GM20000 (cell line): Measurements from ENCODE around the gene PDE1C.
A peak's percentile ranks its signal among the peaks of the same experiment; 100 is the strongest.

Experiments
- DNase-seq: peaks from one replicate; pipeline ENCODE4 v3.0.0; 2012; ENCODE audit warnings: low spot score
- TF ChIP-seq, protein P1 (sequence below): IDR thresholded peaks from 2 replicates; pipeline ENCODE4 v1.5.1; 2012; ENCODE audit warnings: mild to moderate bottlenecking, control low read depth; ENCODE audit errors: extremely low read depth, missing control alignments

PDE1C gene

DNA sequence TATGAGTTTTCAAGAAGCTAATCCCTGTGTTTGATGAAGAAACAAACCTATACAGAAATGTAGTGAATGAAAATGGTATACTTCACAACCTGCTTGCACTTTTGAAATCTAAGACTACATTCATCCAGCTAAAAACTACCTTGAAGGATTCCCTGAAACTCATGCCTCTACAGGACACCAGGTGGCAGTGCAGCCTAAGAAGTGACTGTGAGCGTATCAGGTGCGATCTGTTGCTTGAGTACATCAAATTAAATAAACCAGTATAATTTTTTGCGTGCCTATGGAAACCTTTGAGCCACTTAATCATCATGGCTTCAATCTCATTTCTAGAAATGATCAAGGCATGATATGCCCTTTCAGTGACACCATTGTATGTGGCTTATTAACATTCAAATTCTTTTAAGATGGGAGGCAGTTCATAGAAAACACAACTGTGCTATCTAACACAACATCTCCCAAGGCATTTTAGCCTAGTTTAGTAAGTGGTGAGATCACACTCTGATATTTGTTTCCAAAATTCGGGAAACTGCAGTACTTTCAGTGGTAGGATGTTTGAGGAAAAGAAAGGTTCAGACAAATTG is 325.8 kb downstream of the PDE1C start:
- TF ChIP-seq, protein P1, sequence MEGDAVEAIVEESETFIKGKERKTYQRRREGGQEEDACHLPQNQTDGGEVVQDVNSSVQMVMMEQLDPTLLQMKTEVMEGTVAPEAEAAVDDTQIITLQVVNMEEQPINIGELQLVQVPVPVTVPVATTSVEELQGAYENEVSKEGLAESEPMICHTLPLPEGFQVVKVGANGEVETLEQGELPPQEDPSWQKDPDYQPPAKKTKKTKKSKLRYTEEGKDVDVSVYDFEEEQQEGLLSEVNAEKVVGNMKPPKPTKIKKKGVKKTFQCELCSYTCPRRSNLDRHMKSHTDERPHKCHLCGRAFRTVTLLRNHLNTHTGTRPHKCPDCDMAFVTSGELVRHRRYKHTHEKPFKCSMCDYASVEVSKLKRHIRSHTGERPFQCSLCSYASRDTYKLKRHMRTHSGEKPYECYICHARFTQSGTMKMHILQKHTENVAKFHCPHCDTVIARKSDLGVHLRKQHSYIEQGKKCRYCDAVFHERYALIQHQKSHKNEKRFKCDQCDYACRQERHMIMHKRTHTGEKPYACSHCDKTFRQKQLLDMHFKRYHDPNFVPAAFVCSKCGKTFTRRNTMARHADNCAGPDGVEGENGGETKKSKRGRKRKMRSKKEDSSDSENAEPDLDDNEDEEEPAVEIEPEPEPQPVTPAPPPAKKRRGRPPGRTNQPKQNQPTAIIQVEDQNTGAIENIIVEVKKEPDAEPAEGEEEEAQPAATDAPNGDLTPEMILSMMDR, result peak; percentile 63
- DNase-seq, result peak; percentile 40

DNA sequence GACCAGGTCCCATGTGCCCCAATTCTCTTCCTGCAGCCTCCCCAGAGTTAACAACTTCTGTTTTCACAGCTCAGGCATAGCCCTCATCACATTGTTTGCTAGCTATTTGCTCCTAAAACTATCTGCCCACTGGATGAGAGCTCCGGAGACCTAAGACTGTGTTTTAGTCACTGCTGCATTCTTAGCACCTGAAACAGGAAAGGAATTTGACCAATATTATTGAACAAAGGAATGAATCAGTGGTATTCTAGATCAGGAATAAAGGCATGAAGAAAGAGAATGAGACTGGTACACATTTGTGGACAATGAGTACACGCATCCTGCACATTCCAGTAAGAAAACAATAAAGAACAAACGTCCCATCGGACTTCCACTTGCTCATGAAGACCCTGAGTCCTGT is 328.4 kb downstream of the PDE1C start:
- TF ChIP-seq, protein P1, result no peak
- DNase-seq, result no peak

DNA sequence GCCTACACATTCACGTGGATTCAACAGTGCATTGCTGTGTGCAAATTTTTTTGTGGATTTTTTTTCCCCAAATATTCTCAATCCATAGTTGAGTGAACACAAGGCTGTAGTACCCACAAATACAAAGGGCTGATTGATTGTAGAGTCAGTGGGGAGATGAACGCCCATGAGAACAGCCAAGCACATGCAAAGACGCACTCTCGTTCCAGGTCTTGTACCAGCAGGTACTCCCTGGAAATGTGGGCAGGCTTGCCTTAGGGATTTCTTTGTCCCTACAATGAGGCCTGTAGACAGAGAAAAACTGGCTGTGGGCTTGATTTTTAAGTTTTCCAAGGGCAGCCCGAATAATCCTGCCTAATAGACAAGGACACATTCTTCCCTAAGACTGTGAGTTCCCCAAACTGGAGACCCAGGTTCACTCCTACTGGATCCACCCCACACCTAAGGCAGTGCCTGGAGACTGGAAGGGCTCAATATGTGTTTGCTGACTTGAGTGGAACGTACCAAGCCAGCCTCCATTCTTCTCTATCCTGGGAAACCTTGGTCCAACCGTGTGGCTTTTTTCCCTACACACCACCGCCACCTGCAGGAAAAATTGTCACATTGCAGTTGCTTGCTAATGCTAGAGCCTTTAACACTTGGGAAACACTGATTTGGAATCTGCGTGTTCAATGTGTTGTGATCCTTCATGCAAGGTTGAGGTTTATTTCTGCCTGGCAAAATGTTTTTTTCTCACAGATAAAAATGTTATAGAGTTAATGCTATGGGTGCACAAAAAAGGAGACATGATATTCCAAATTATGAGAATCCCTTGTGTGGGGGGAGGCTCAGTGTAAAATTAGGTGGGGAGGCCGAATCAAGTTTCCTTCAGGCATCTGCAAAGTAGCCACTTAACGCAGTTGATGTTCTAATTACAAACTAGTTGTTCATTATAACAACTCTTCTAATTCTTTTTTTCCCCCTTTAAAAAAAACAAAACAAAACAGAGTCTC is 333.9 kb downstream of the PDE1C start:
- peak; percentile 51 for DNase-seq
- TF ChIP-seq, protein P1, result peak; percentile 81

DNA sequence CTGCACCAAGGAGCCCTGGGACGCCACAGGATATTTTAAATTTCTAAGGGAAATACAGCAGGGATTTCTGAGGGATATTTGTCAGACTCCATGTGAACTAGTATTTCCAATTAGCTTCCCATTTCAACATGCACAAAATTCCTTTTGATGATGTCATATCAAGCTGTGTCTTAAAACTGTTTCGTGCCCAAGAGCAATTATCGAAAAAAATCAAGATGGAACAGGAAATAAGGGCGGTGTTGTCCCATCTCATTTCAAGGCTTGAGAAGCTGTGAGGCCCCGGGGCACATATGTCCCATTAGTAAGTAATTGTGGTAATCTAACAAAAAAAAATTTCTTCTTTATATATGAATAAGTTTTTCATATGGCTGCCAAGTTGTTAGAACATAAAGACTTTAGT is 335.8 kb downstream of the PDE1C start:
- TF ChIP-seq, protein P1, result no peak
- no peak for DNase-seq

DNA sequence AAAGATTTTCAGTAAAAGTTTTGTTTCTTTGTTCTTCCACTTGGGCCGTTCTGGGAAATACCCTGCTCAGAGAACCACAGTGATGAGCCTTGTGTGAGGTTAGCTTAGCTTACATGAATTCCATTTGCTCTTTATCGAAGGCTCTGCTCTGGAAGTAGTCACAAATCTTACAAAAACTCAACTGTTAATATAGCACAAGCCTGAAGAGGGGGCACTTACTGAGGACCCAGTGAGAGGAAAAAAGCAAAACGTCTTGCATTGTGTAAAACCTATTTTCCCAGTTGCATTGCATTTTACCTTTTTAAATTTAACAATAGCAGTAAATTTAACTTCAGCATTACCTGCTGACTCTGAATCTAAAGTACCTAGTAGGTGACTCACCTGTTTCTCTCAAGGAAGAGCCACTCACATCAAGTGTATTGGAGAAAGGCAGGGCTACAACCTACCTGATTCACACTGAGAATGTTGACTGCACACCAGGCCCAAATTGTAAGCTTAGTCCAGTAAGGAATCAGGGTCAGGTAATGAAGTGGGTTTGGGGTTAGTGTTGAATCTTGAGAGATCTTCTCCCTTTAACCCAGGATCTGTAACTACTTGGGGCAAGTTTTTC is 340.9 kb downstream of the PDE1C start:
- TF ChIP-seq, protein P1, result peak; percentile 3
- DNase-seq, result no peak

DNA sequence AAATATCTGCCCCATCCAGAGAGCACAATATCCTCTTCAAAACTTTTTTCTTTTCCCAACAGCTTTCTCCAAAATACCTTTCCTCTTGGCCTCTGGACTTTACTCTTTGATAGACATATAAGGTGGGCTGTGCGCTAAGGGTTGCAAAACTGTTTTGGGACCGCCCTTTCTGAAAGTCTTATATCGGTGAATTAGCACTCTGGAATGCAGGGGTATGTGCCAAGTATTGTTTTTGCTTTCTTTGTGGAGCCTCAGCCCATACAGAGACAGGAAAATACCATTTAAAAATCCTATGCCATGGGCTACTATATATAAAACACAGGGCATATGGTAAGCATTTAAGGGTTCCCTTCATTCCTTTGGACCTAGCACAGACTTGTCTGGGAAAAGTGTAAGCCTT is 345.5 kb downstream of the PDE1C start:
- DNase-seq, result no peak
- TF ChIP-seq, protein P1, result no peak

DNA sequence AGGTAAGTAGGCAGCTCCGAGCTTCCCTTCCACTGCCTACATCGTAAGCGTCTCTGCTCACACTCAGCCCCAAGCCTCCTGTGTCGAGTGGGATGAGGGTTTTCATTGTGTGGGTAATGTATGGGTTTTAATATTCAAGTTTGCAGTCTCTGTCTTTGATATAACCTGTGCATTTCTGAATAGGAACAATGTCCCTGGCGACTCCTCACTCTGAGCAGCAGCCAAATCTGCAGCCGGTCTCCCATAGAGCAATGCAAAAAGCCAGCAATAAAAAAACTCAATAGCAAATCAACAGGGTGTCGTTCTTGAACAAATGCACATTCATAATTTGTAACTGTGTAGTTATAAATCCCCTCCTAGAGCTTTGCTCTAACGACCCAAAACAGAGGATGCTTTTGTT is 349.8 kb downstream of the PDE1C start:
- TF ChIP-seq, protein P1, result no peak
- no peak for DNase-seq
